GM12873 (cell line): ENCODE results near the gene ANAPC7.

ENCODE experiments used
- CTCF ChIP-seq: IDR thresholded peaks from 2 replicates; pipeline ENCODE4 v1.5.1; 2012; ENCODE audit warnings: low read depth, mild to moderate bottlenecking, moderate library complexity, low read length, control low read depth; ENCODE audit not compliant: insufficient read depth; ENCODE audit errors: missing control alignments

ANAPC7 gene

DNA sequence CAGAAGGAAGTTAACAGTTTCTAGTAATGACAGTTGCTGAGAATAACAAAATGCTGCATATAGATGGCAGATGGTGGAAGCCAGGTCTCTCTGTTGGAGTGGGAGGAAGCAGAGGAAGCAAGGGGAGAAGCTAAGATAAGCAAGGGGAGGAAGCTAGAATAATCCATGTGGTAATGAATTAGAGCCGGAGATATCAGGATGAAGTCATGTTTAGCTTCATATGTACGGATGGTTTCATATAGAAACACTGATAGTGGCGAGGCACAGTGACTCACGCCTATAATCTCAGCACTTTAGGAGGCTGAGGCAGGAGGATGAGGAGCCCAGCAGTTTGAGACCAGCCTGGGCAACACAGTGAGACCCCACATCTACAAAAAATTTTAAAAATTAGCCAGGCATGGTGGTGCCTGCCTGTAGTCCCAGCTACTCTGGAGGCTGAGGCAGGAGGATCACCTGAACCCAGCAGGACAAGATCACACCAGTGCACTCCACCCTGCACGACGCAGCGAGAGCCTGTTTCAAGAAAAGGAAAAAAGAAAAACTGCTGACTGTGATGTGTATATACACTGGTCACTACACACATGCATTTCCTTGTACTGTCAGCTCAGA, 49.2 kb downstream of the ANAPC7 start:
- TF ChIP-seq CTCF: no peak

GRCh38 chr12:110353211-110353965, 50.1 kb downstream of the ANAPC7 start:
- no peak for TF ChIP-seq CTCF

- TF ChIP-seq CTCF: no peak
Measured at GRCh38 chr12:110352401-110352800, 51.1 kb downstream of the ANAPC7 start.

- TF ChIP-seq CTCF: no peak
Measured at GRCh38 chr12:110351119-110351518, 52.4 kb downstream of the ANAPC7 start.

DNA sequence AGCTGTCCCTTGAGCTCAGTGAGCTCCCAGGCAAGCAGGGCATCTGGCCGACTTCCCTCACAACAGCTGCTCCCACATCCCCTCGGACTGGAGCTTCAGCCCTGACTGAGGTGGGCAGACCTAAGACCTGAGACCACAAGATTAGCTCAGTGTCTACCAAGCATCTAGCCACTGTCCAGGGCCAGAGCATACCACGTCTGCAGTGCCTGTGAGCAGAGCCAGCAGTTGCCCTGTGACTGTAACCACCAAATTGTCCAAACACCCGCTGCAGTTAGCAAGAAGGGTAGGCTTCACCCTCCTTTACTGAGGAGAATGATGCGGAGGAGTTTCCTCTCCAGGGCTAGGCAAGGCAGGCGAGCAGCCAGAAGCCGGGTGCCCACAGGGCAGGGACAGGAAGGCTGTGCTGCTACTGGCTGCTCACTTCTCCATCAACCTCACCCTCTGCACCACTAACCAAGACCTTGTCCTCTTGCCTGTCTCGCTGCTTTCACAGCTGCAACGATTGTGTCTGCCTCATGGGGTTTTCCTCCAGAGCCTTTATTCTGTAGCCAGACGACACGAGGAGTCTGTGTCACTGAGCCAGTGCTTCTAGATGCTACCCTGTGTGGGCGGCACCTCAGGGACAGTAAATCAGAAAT, 53.9 kb downstream of the ANAPC7 start:
- no peak for TF ChIP-seq CTCF

- TF ChIP-seq CTCF: no peak
Measured at GRCh38 chr12:110349096-110349495, 54.4 kb downstream of the ANAPC7 start.

GRCh38 chr12:110348431-110349059, 55.0 kb downstream of the ANAPC7 start:
- TF ChIP-seq CTCF: no peak
